ENCODE data around the gene COL4A6. TPM values are rescaled to one million over a fixed set of nuclear protein-coding genes. Genes with fewer than 3 reads are reported as not detected.

The COL4A6 gene
- total RNA-seq, 1 donor from 2014 or later = 1.8 TPM

DNA sequence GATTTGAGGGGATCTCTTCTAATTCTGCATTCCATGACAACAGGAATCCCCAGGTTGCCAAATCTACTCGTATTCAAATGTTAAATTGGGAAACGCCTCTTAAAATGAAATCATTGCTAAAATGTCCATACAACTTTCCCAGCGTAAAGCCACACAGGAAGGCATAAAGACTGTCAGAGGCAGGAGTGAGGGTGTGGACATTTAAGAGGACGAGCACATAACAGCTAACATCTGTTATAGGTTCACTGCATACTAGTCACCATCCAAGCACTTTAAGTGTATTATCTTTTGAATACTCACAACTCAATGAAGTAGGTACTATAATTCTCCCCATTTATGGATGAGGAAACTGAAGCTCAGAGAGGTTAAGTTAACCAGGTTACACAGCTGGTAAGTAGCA is 311.1 kb downstream of the COL4A6 start:
- DNase-seq (ENCODE audit: low read depth) = no peak
- H3K36me3 ChIP-seq (ENCODE audit: control insufficient read depth, insufficient read depth, low read length) = no peaks in the 10 kb centered on the region
- no peak overlapping the region for H3K4me3 ChIP-seq (ENCODE audit: low read depth, low read length)
- H3K27me3 ChIP-seq (ENCODE audit: control insufficient read depth, insufficient read depth, low read length) = no peaks in the 10 kb centered on the region
- TF ChIP-seq CTCF (IDR thresholded peaks at IDR 0.05; ENCODE audit: insufficient read depth, low read length, poor library complexity, severe bottlenecking) = no peak

GRCh38 chrX:108126661-108127060 is 311.6 kb downstream of the COL4A6 start:
- Histone ChIP-seq H3K27me3 (ENCODE audit: control insufficient read depth, insufficient read depth, low read length) (no peaks in the 10 kb centered on the region), H3K36me3 (ENCODE audit: control insufficient read depth, insufficient read depth, low read length) (no peaks in the 10 kb centered on the region), H3K4me3 (ENCODE audit: low read depth, low read length) (no peak overlapping the region)
- no peak for TF ChIP-seq CTCF (IDR thresholded peaks at IDR 0.05; ENCODE audit: insufficient read depth, low read length, poor library complexity, severe bottlenecking)
- DNase-seq (ENCODE audit: low read depth) = no peak

DNA sequence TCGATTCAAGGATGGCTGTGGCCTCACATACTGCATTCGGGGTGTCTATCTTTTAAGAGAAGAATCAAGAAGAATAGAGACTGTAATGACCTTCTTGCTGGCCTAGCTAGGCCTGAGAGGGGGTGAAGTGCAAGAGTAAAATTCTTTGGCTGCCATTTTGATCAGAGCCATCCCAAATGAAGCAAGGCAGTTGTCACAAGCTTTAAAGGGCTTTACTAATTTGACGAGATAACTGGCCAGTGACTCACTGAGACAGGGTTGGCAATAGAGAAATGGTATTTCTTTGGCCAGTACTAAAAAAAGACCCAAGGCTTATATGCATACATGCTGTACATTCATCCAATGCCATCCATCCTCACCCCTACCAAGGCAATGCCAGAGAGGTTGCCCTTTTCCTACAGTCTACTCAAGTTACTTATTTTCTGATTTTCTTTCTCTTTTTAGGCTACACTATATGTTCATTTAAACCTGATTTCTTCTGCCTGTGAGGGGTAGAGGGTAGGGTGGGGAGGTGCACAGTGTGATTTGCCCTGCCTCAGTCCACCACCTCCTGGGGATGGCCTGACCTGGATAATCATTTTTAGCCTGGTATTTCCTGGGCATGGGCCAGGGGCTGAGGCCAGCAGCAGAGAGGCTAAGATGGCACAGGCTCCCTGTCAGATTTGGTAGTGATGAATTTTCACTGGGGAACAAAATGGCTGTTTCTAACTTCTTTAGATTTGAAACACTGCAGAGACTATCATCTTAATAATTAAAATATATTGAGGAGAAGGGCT is 314.4 kb downstream of the COL4A6 start:
- no peaks in the 10 kb centered on the region for H3K27me3 ChIP-seq (ENCODE audit: control insufficient read depth, insufficient read depth, low read length)
- H3K36me3 ChIP-seq (ENCODE audit: control insufficient read depth, insufficient read depth, low read length) = no peaks in the 10 kb centered on the region
- no peak overlapping the region for H3K4me3 ChIP-seq (ENCODE audit: low read depth, low read length)
- no peak for TF ChIP-seq CTCF (IDR thresholded peaks at IDR 0.05; ENCODE audit: insufficient read depth, low read length, poor library complexity, severe bottlenecking)
- DNase-seq (ENCODE audit: low read depth) = no peak

DNA sequence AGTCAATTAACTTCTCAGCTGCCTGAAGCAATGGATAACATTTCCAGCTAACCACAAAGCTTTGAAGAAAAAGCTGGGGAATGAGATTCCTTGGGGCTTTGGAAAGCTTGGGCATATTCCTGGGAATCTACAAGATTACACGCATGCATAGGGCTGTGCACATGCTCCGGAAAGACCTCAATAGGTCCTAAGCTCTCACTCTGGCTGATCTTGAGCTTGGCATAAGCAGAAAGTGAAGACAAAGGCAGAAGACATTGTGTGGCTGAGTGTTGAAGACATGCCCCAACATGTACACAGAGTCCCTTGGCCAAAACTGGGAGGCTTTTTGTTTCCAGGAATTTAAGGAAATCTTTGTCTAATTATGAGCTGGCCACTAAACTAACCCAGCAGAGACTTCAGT is 315.5 kb downstream of the COL4A6 start:
- Histone ChIP-seq H3K27me3 (ENCODE audit: control insufficient read depth, insufficient read depth, low read length) (no peaks in the 10 kb centered on the region), H3K4me3 (ENCODE audit: low read depth, low read length) (no peak overlapping the region), H3K36me3 (ENCODE audit: control insufficient read depth, insufficient read depth, low read length) (no peaks in the 10 kb centered on the region)
- no peak for DNase-seq (ENCODE audit: low read depth)
- no peak for TF ChIP-seq CTCF (IDR thresholded peaks at IDR 0.05; ENCODE audit: insufficient read depth, low read length, poor library complexity, severe bottlenecking)

DNA sequence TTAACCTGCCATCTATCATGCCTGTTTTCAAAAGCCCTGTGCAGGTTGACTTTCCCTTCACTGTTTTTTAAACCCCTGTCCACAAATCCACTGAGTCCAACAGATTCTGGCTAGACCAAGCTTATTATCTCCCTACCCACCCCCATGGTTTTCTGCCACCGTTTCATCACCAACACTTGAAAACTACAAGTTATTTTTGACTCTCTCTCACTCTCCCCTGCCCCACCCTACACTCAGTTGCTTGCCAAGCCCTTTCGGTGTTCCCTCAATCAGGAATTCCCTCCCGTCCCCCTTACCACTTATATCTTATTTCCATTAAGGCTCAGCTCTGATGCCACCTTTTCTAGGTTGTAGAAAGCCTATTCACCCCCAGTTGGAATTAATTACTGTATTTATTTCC is 316.9 kb downstream of the COL4A6 start:
- no peak for DNase-seq (ENCODE audit: low read depth)
- Histone ChIP-seq H3K27me3 (ENCODE audit: control insufficient read depth, insufficient read depth, low read length) (no peaks in the 10 kb centered on the region), H3K4me3 (ENCODE audit: low read depth, low read length) (no peak overlapping the region), H3K36me3 (ENCODE audit: control insufficient read depth, insufficient read depth, low read length) (no peaks in the 10 kb centered on the region)
- TF ChIP-seq CTCF (IDR thresholded peaks at IDR 0.05; ENCODE audit: insufficient read depth, low read length, poor library complexity, severe bottlenecking) = no peak

GRCh38 chrX:108117988-108118387 is 320.2 kb downstream of the COL4A6 start:
- DNase-seq (ENCODE audit: low read depth) = no peak
- Histone ChIP-seq H3K4me3 (ENCODE audit: low read depth, low read length) (no peak overlapping the region), H3K36me3 (ENCODE audit: control insufficient read depth, insufficient read depth, low read length) (no peaks in the 10 kb centered on the region), H3K27me3 (ENCODE audit: control insufficient read depth, insufficient read depth, low read length) (no peaks in the 10 kb centered on the region)
- no peak for TF ChIP-seq CTCF (IDR thresholded peaks at IDR 0.05; ENCODE audit: insufficient read depth, low read length, poor library complexity, severe bottlenecking)
